ENCODE results near the gene RASGRP3.
A peak's percentile ranks its signal among the peaks of the same experiment; 100 is the strongest.

The RASGRP3 gene

GRCh38 chr2:33475224-33476130, 972 bp upstream of the RASGRP3 start:
- CTCF ChIA-PET: interaction anchor here (0.6 to 1.9 kb wide), 20 partner anchors 8 to 155 kb away, joined by 3 to 38 read pairs (median 4); partner anchors contain the start of gene FAM98A
- DNase-seq: peak; percentile 88
- Mint-ChIP-seq H3K4me1 (peaks cover 39% of the 10 kb centered on the region), H3K27ac (peak overlapping the region; percentile 99), H3K9me3 (no peaks in the 10 kb centered on the region), H3K27me3 (no peaks in the 10 kb centered on the region), H3K36me3 (no peaks in the 10 kb centered on the region), H3K4me3 (peak overlapping the region; percentile 84)

DNA sequence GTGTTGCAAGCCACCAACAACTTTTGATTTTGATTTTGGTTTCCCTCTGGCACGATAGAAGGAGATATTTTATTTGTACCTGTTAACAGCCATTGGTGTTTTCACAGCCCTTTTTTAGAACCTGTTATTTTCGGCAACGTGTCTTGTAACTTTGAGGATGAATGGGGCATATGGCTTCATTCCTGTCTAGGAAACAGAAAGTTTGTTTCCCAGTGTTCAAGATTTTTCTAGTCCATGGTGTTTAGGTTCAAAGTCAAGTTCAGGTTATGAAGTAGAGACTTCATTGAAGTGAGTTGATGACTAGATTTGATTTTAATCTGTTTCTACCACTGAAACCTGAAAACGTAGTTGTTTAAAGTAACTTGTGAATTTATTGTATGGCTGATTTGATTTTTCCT, 343 bp downstream of the RASGRP3 start:
- no peak for DNase-seq
- Mint-ChIP-seq H3K4me3 (peak overlapping the region; percentile 84), H3K9me3 (no peaks in the 10 kb centered on the region), H3K36me3 (no peaks in the 10 kb centered on the region), H3K27ac (peak overlapping the region; percentile 99), H3K4me1 (peaks cover 39% of the 10 kb centered on the region), H3K27me3 (no peaks in the 10 kb centered on the region)
- CTCF ChIA-PET: interaction anchor here (1.1 to 1.9 kb wide), 5 partner anchors 17 to 107 kb away, joined by 5 to 38 read pairs (median 6); no protein-coding TSS in a partner anchor

DNA sequence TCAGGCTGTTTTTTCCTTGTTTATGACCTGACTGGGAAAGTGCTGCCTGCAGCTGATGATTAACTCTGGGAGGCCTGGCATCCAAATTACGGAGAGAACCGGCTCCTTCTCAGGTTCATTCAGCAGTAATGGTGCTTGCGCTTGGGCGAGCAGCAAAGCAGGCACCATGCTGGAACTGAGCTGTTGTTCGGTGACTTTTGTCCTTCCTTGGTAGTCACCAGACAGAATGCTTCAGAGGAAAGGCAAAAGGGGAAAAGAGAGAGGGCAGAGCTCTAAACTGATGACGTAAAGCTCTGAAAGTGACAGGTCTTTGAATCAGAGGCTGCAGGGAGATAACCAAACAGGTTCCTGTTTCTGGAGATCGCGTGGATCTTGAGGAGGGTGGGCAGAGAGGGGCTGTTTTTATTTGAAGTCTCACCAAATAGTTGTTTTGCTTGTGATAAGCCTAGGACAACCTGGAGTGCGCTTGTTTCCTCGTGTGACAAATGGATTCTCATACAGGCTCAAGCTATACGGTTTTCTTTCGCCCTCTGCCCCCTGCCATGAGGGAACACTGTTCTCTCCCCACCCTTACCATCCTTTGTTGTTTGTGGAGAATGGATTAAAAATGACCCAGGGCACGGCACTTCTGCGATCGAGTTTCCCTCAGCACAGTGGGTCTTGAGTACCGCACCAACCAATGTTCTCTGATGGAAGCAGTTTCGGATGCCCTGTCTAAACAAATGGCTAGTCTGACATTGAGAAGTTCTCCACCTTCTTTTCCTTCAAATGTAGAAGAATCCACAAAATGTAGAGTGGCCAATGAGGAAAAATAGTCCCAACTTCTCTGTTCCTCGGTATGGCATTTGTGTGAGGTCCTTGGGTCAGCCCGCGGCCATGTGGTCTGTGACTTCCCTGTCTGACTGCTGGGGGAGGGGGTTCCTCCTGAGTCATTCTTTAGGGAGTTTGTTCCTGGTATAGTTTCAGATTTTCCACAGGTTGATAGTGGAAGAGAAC, 1.3 kb downstream of the RASGRP3 start:
- H3K27me3 Mint-ChIP-seq: no peaks in the 10 kb centered on the region
- H3K4me3 Mint-ChIP-seq: peak overlapping the region; percentile 84
- CTCF ChIA-PET: interaction anchor here (0.8 to 1.4 kb wide), 3 partner anchors 16 to 121 kb away, joined by 4 to 6 read pairs (median 5); partner anchors contain the start of gene FAM98A
- peak overlapping the region; percentile 99 for H3K27ac Mint-ChIP-seq
- H3K36me3 Mint-ChIP-seq: peaks cover 4% of the 10 kb centered on the region
- H3K4me1 Mint-ChIP-seq: peaks cover 39% of the 10 kb centered on the region
- H3K9me3 Mint-ChIP-seq: no peaks in the 10 kb centered on the region
- DNase-seq: peak; percentile 21

DNA sequence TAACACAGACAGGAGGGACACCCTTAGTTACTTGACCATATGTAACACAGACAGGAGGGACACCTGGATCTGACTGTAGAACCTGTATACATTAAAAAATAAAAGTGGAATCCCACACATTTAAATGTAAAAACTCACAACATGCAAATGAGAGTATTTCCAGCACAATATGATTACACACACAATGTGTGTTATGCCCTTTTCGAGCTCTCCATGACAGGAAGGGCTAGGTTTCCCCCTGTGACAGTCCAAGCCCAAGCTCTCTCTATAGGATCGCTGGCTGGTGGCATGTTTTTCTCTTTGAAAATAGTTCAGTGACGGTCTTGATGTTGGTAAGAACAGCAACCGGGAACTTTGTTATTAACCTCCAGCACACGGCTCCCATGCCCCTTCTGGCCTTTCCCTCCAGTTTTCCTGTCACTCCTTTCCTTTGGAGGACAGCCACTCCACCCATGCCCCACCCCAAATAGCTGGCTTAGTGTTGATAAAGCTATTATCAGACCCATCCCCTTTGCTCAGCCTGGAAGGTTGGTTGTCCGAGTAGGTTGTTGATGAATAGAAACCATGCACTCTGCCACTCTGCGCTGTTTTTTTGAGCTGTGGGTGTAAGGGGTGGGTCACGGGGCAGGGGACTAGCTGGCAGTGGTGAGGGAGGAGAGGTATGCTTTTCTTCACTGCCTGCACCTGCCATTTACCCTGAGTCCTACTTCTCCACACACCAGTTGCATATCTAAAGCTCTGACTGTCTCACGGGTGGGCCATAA, 2.7 kb downstream of the RASGRP3 start:
- CTCF ChIA-PET: interaction anchor here (1.3 kb wide), 1 partner anchor 104 kb away, joined by 3 read pairs; no protein-coding TSS in a partner anchor
- no peaks in the 10 kb centered on the region for H3K9me3 Mint-ChIP-seq
- DNase-seq: no peak
- no peaks in the 10 kb centered on the region for H3K27me3 Mint-ChIP-seq
- H3K27ac Mint-ChIP-seq: no peak overlapping the region
- H3K36me3 Mint-ChIP-seq: peaks cover 4% of the 10 kb centered on the region
- peaks cover 36% of the 10 kb centered on the region for H3K4me1 Mint-ChIP-seq
- H3K4me3 Mint-ChIP-seq: no peak overlapping the region

GRCh38 chr2:33482518-33482917, 6.1 kb downstream of the RASGRP3 start:
- peaks cover 14% of the 10 kb centered on the region for H3K9me3 Mint-ChIP-seq
- CTCF ChIA-PET: no interaction called here
- no peak overlapping the region for H3K27ac Mint-ChIP-seq
- H3K4me1 Mint-ChIP-seq: peaks cover 14% of the 10 kb centered on the region
- H3K36me3 Mint-ChIP-seq: peaks cover 7% of the 10 kb centered on the region
- no peak for DNase-seq
- no peak overlapping the region for H3K4me3 Mint-ChIP-seq
- H3K27me3 Mint-ChIP-seq: no peaks in the 10 kb centered on the region

DNA sequence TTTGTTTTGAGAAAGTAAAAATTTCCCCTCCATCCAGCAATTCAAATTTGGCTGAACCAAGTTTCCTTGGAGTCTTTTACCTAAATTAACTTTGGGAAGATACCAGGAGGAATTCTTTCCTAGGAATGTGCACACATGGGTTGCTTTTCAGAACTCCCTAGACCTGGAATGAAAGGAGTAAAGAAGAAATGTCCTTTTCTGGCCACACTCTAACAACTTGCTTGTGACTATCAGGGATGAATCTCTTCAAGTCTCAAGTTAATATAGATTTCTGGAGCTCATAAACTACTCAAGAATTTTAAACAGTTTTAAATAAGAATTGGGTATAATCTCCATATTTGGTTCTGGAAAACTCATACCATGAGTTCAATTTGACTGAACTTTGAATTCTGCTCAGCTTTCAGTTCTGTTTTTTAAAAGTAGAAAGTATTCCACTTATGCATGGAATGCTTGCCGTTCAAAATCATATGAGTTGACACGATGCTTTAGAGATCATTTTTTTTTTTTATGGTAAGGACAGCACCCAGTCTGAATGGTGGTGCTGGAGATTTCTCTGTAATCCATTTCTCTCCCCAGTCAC, 7.7 kb downstream of the RASGRP3 start:
- Mint-ChIP-seq H3K27me3 (no peaks in the 10 kb centered on the region), H3K4me3 (no peak overlapping the region), H3K36me3 (peaks cover 7% of the 10 kb centered on the region), H3K27ac (no peak overlapping the region), H3K4me1 (peaks cover 4% of the 10 kb centered on the region), H3K9me3 (peaks cover 14% of the 10 kb centered on the region)
- DNase-seq: no peak
- CTCF ChIA-PET: no interaction called here

GRCh38 chr2:33485051-33485450, 8.6 kb downstream of the RASGRP3 start:
- H3K27ac Mint-ChIP-seq: no peak overlapping the region
- no peaks in the 10 kb centered on the region for H3K27me3 Mint-ChIP-seq
- peaks cover 7% of the 10 kb centered on the region for H3K36me3 Mint-ChIP-seq
- CTCF ChIA-PET: interaction anchor here (1.0 kb wide), 1 partner anchor 9 kb away, joined by 6 read pairs; the partner anchor contains the start of gene RASGRP3
- H3K4me3 Mint-ChIP-seq: no peak overlapping the region
- H3K4me1 Mint-ChIP-seq: no peaks in the 10 kb centered on the region
- peaks cover 14% of the 10 kb centered on the region for H3K9me3 Mint-ChIP-seq
- no peak for DNase-seq

- DNase-seq: no peak
- Mint-ChIP-seq H3K9me3 (peaks cover 14% of the 10 kb centered on the region), H3K27me3 (no peaks in the 10 kb centered on the region), H3K4me3 (no peak overlapping the region), H3K27ac (no peak overlapping the region), H3K4me1 (no peaks in the 10 kb centered on the region), H3K36me3 (peaks cover 9% of the 10 kb centered on the region)
- CTCF ChIA-PET: no interaction called here
Measured at GRCh38 chr2:33486544-33486943, 10.1 kb downstream of the RASGRP3 start.

- CTCF ChIA-PET: interaction anchor here (1.0 kb wide), 1 partner anchor 12 kb away, joined by 4 read pairs; the partner anchor contains the start of gene RASGRP3
- Mint-ChIP-seq H3K4me1 (no peaks in the 10 kb centered on the region), H3K9me3 (peaks cover 14% of the 10 kb centered on the region), H3K4me3 (no peak overlapping the region), H3K27me3 (no peaks in the 10 kb centered on the region), H3K36me3 (peaks cover 5% of the 10 kb centered on the region), H3K27ac (no peak overlapping the region)
- DNase-seq: no peak
Measured at GRCh38 chr2:33488178-33488690, 11.8 kb downstream of the RASGRP3 start.

- CTCF ChIA-PET: interaction anchor here (1.0 to 2.1 kb wide), 2 partner anchors 13 to 95 kb away, joined by 4 to 5 read pairs; partner anchors contain the start of gene RASGRP3
- H3K9me3 Mint-ChIP-seq: peaks cover 14% of the 10 kb centered on the region
- H3K4me1 Mint-ChIP-seq: no peaks in the 10 kb centered on the region
- peaks cover 5% of the 10 kb centered on the region for H3K36me3 Mint-ChIP-seq
- no peak for DNase-seq
- H3K4me3 Mint-ChIP-seq: no peak overlapping the region
- no peaks in the 10 kb centered on the region for H3K27me3 Mint-ChIP-seq
- H3K27ac Mint-ChIP-seq: no peak overlapping the region
Measured at GRCh38 chr2:33488715-33489540, 12.5 kb downstream of the RASGRP3 start.

DNA sequence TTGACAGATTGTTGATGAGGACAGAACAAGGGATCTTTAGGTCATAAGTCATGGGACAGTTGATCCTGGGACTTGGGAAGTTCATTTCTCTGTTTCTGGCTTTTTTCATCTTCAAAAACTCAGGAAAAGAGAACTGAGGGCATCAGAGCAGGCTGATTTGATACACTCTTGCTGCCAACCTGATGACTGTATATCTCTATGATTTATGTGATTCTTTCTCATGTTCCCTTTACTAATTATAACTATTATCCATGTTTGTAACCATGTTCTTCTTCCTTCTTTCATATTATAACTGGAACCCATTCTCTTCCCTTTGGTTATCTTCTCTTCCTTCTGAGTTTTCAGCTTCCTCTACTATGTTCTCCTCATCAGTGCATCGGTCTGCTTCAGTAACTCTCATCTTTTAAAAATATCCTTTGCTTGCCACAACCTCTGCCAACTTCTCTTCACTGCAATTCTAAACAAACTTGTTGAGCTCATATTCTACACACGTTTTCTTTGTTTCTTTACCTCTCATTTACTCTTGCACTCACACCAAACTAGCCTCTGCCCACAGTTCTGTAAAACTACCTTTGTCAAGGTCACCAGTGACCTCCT, 13.5 kb downstream of the RASGRP3 start:
- no peaks in the 10 kb centered on the region for H3K27me3 Mint-ChIP-seq
- H3K4me1 Mint-ChIP-seq: peaks cover 5% of the 10 kb centered on the region
- H3K9me3 Mint-ChIP-seq: peaks cover 14% of the 10 kb centered on the region
- H3K27ac Mint-ChIP-seq: no peak overlapping the region
- no peak overlapping the region for H3K4me3 Mint-ChIP-seq
- H3K36me3 Mint-ChIP-seq: peaks cover 5% of the 10 kb centered on the region
- CTCF ChIA-PET: interaction anchor here (0.9 to 2.1 kb wide), 2 partner anchors 14 to 94 kb away, joined by 4 to 5 read pairs; no protein-coding TSS in a partner anchor
- no peak for DNase-seq
